Measurements from ENCODE around the gene NLRX1. TPM values are rescaled to one million over a fixed set of nuclear protein-coding genes. Genes with fewer than 3 reads are reported as not detected.
"Not testable (repeated sequence)": the region's sequence is repeated elsewhere in the genome, so short reads cannot be mapped to it uniquely, and the experiment has no call there.

The NLRX1 gene
- total RNA-seq, 4 donors from 2014 or later, result 8.3 to 28.6 (median 21.3) TPM

GRCh38 chr11:119121811-119122124 is 46.8 kb upstream of the NLRX1 start:
- H3K9me3 ChIP-seq, result no peaks in the 10 kb centered on the region
- peak overlapping the region; percentile 73 to 94 (median 82) for H3K4me3 ChIP-seq
- no peak for DNase-seq
- H3K4me1 ChIP-seq, result peaks cover 0 to 18% (median 4%) of the 10 kb centered on the region in 4 donors
- H3K27me3 ChIP-seq, result no peaks in the 10 kb centered on the region
- H3K27ac ChIP-seq, result peak overlapping the region; percentile 77 to 88 (median 86)
- H3K36me3 ChIP-seq, result peaks cover 0 to 26% (median 0%) of the 10 kb centered on the region in 3 donors
- TF ChIP-seq POLR2A (IDR thresholded peaks at IDR 0.05) (peak in 1 of 2 donors; percentile 5), CTCF (IDR thresholded peaks at IDR 0.05) (no peak)

GRCh38 chr11:119125821-119126220 is 42.7 kb upstream of the NLRX1 start:
- peak overlapping the region in 3 of 4 donors; percentile 41 to 75 (median 71) for H3K27ac ChIP-seq
- peak in 1 of 2 donors; percentile 38 for TF ChIP-seq POLR2A (IDR thresholded peaks at IDR 0.05)
- peak in 1 of 6 experiments; percentile 9 for TF ChIP-seq CTCF (IDR thresholded peaks at IDR 0.05)
- no peaks in the 10 kb centered on the region for H3K27me3 ChIP-seq
- peaks cover 0 to 22% (median 4%) of the 10 kb centered on the region in 4 donors for H3K4me1 ChIP-seq
- no peak overlapping the region for H3K4me3 ChIP-seq
- peaks cover 0 to 51% (median 0%) of the 10 kb centered on the region in 3 donors for H3K36me3 ChIP-seq
- peak in 1 of 3 donors; percentile 79 for DNase-seq
- no peaks in the 10 kb centered on the region for H3K9me3 ChIP-seq

GRCh38 chr11:119126675-119127268 is 41.8 kb upstream of the NLRX1 start:
- DNase-seq, result no peak
- Histone ChIP-seq H3K9me3 (no peaks in the 10 kb centered on the region), H3K27me3 (no peaks in the 10 kb centered on the region), H3K36me3 (peaks cover 0 to 60% (median 0%) of the 10 kb centered on the region in 3 donors), H3K27ac (peak overlapping the region in 2 of 4 donors; percentile 71 to 75), H3K4me1 (peaks cover 0 to 22% (median 4%) of the 10 kb centered on the region in 4 donors), H3K4me3 (no peak overlapping the region)
- TF ChIP-seq POLR2A (IDR thresholded peaks at IDR 0.05) (no peak), CTCF (IDR thresholded peaks at IDR 0.05) (no peak)

GRCh38 chr11:119130662-119131061 is 37.9 kb upstream of the NLRX1 start:
- Histone ChIP-seq H3K27ac (no peak overlapping the region), H3K4me3 (no peak overlapping the region), H3K27me3 (no peaks in the 10 kb centered on the region), H3K4me1 (peaks cover 0 to 6% (median 0%) of the 10 kb centered on the region in 4 donors), H3K36me3 (peaks cover 0 to 70% (median 0%) of the 10 kb centered on the region in 3 donors), H3K9me3 (no peaks in the 10 kb centered on the region)
- TF ChIP-seq POLR2A (IDR thresholded peaks at IDR 0.05), result no peak
- no peak for TF ChIP-seq CTCF (IDR thresholded peaks at IDR 0.05)
- no peak for DNase-seq

- H3K4me3 ChIP-seq, result no peak overlapping the region
- peaks cover 0 to 49% (median 0%) of the 10 kb centered on the region in 3 donors for H3K36me3 ChIP-seq
- H3K9me3 ChIP-seq, result no peaks in the 10 kb centered on the region
- TF ChIP-seq CTCF (IDR thresholded peaks at IDR 0.05), result peak in 4 of 6 experiments; percentile 50 to 63 (median 56)
- no peak for TF ChIP-seq POLR2A (IDR thresholded peaks at IDR 0.05)
- H3K4me1 ChIP-seq, result no peaks in the 10 kb centered on the region
- no peak overlapping the region for H3K27ac ChIP-seq
- DNase-seq, result no peak
- H3K27me3 ChIP-seq, result no peaks in the 10 kb centered on the region
Observed at GRCh38 chr11:119134389-119134978, 34.0 kb upstream of the NLRX1 start.

- H3K27ac ChIP-seq, H3K9me3 ChIP-seq, H3K27me3 ChIP-seq, H3K36me3 ChIP-seq, DNase-seq, H3K4me3 ChIP-seq, H3K4me1 ChIP-seq: not testable (repeated sequence)
Observed at GRCh38 chr11:119139276-119139675, 29.2 kb upstream of the NLRX1 start.
